GM23248 (cell line): ENCODE data around the gene SHMT1.

Experiments
- EZH2 ChIP-seq: fragments of 200-600 bp; sonication (generic); IDR thresholded peaks from 2 replicates; pipeline ENCODE4 v1.6.1; 2018; ENCODE audit warnings: antibody characterized with exemption, mild to moderate bottlenecking; ENCODE audit not compliant: insufficient read depth, poor library complexity, severe bottlenecking
- EZH2phosphoT487 ChIP-seq: fragments of 200-600 bp; sonication (generic); IDR thresholded peaks from 2 replicates; pipeline ENCODE4 v1.6.1; 2018; ENCODE audit warnings: antibody characterized with exemption, moderate library complexity, mild to moderate bottlenecking, low read depth; ENCODE audit not compliant: insufficient read depth

DNA sequence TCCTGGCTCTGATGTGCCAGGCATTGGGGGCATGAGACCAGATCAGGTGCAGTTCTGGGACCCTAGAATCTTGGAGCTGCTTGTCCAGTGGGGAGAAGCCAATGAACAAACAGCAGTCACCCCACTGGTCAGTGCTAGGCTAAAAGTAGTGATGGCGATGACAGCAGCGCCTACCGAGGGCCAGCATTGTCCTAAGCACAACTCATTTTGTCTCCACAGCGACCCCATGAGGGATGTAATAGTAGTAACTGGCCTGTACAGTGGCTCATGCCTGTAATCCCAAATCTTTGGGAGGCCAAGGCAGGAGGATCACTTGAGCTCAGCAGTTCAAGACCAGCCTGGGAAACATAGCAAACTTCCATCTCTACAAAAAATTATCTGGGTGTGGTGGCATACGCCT is 42.0 kb downstream of the SHMT1 start:
- TF ChIP-seq EZH2 (no peak), EZH2phosphoT487 (no peak)
